Panc1 (cell line): ENCODE data around the gene WDR75.

Source experiments
- CTCF ChIP-seq: fragments of 450-650 bp; IDR thresholded peaks from 2 replicates; pipeline ENCODE4 v1.5.1; 2017; ENCODE audit warnings: mild to moderate bottlenecking
- POLR2AphosphoS5 ChIP-seq: IDR thresholded peaks from 2 replicates; pipeline ENCODE4 v1.6.1; 2012; ENCODE audit warnings: mild to moderate bottlenecking, low read depth, low read length, moderate library complexity
- REST ChIP-seq, 2 experiments: IDR thresholded peaks; 2 replicates each; pipeline ENCODE4 v1.6.1; 2011 to 2012; ENCODE audit warnings: low read depth in 2 of 2, control low read depth in 1 of 2, low read length in 1 of 2, mild to moderate bottlenecking in 1 of 2, moderate library complexity in 1 of 2; ENCODE audit not compliant: insufficient read depth in 1 of 2
- SIN3A ChIP-seq: IDR thresholded peaks from 2 replicates; pipeline ENCODE4 v1.6.1; 2012; ENCODE audit warnings: low read depth, mild to moderate bottlenecking, low read length, moderate library complexity, borderline replicate concordance; ENCODE audit not compliant: insufficient read depth
- TCF7L2 ChIP-seq: IDR thresholded peaks from 2 replicates; pipeline ENCODE4 v1.6.1; 2011; ENCODE audit warnings: mild to moderate bottlenecking, low read depth, low read length, inconsistent platforms

GRCh38 chr2:189394525-189394924, 46.7 kb upstream of the WDR75 start:
- TF ChIP-seq CTCF, result no peak
- no peak for TF ChIP-seq POLR2AphosphoS5
- TF ChIP-seq TCF7L2, result no peak
- TF ChIP-seq SIN3A, result no peak
- no peak for TF ChIP-seq REST (IDR thresholded peaks at IDR 0.05; ENCODE audit: insufficient read depth in 1 of 2, low read depth in 2 of 2, low read length in 1 of 2)
